Duodenal mucosa (tissue), 2 donors: Measurements from ENCODE around the gene BLVRA.
"Not testable (repeated sequence)": the region's sequence is repeated elsewhere in the genome, so short reads cannot be mapped to it uniquely, and the experiment has no call there.

ENCODE experiments used
- H3K27ac ChIP-seq: one replicate; pipeline ENCODE4 v1.7.0; 2013; ENCODE audit warnings: low read depth, low read length
- H3K27me3 ChIP-seq, 2 donors: one replicate each; pipeline ENCODE4 v1.7.0; 2013; ENCODE audit warnings: low read length in 2 of 2, control low read depth in 1 of 2; ENCODE audit not compliant: insufficient read depth in 2 of 2, control insufficient read depth in 1 of 2
- H3K36me3 ChIP-seq, 2 donors: one replicate each; pipeline ENCODE4 v1.7.0; 2013; ENCODE audit warnings: low read length in 2 of 2, control low read depth in 1 of 2; ENCODE audit not compliant: insufficient read depth in 2 of 2, control insufficient read depth in 1 of 2
- H3K4me1 ChIP-seq, 2 donors: one replicate each; pipeline ENCODE4 v1.7.0; 2013; ENCODE audit warnings: low read length in 2 of 2, control low read depth in 1 of 2; ENCODE audit not compliant: insufficient read depth in 2 of 2, control insufficient read depth in 1 of 2
- H3K4me3 ChIP-seq, 2 donors: one replicate each; pipeline ENCODE4 v1.7.0; 2013; ENCODE audit warnings: low read length in 2 of 2, low read depth in 1 of 2
- H3K9ac ChIP-seq, 2 donors: one replicate each; pipeline ENCODE4 v1.7.0; 2013; ENCODE audit warnings: low read length in 2 of 2, low read depth in 1 of 2
- H3K9me3 ChIP-seq, 2 donors: one replicate each; pipeline ENCODE4 v1.7.0; 2013; ENCODE audit warnings: low read length in 2 of 2, control low read depth in 1 of 2; ENCODE audit not compliant: control insufficient read depth in 1 of 2

Gene BLVRA

DNA sequence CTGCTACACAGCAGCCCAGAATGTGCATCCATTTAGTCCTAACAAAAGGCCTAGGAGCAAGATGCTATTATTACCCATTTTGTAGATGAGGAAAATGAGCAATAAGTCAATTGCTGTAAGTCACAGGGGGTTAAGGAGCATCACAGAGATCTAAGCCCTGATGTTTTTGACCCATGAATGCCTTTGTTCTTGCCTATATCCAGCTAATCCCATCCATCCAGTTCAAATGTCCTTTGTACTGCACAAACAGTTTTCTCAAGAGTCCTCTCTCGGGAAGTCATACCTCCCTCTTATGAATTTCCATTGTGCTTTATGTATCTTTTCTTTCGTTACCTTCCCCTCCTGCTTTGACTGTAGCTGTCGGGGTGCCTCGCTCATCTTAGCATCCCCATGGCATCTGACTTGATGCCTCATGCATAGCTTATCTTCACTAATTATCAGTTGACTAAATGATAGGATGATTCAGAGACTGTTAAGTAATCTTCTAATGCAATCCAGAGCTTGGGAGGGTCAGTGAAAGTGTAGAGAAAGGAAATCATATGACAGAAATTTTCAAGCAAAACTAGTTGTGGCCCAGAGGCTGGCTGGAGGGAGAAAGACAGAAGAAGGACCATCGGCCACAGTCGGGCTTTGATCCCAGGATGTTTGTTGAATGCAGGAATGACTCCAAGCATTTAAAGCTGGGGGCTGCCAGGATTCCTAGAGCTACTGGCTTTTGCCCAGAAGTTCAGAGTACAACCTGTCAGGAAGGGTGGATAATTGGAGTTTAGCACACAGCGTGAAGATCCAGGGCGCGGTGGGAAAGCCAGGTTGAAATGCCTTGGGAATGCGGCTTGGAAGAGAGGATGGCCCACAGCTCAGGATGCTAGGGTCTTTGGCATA is 23.5 kb downstream of the BLVRA start:
- Histone ChIP-seq H3K27ac (no peak overlapping the region), H3K4me1 (peaks cover 12 to 13% of the 10 kb centered on the region in 2 donors), H3K4me3 (no peak overlapping the region), H3K9me3 (no peaks in the 10 kb centered on the region), H3K36me3 (no peaks in the 10 kb centered on the region), H3K27me3 (no peaks in the 10 kb centered on the region), H3K9ac (no peak overlapping the region)

GRCh38 chr7:43782768-43783555 is 24.5 kb downstream of the BLVRA start:
- H3K4me1 ChIP-seq: peaks cover 12 to 13% of the 10 kb centered on the region in 2 donors
- no peaks in the 10 kb centered on the region for H3K9me3 ChIP-seq
- H3K27ac ChIP-seq: no peak overlapping the region
- peaks cover 0 to under 1% of the 10 kb centered on the region in 2 donors for H3K36me3 ChIP-seq
- H3K27me3 ChIP-seq: no peaks in the 10 kb centered on the region
- H3K9ac ChIP-seq: no peak overlapping the region
- H3K4me3 ChIP-seq: no peak overlapping the region

DNA sequence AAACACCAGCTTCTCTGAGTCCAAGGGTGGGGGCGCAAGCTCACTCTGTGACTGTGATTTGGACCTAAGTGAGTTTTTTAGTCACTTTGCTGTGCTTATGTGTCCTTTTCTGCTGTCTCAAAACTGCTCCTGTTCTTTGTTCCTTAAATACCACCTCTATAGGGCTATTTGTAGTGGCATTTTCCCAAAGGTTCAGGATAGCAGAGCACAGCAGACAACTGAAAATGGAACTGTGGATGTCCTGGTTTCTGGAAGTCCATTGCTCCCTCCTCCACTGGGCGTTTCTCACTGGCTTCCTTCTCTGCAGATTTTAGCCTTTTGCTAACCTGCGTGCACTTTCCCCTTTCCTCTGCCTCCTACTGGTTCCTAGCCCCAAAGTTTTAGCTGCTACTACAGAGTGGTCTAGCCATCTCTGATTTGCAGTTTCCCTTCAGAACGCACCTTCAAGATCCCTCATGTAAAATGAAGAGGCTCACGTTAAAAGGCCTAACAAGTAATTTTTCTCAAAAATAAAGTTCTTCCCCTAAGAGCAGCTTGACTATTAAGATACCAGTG is 25.6 kb downstream of the BLVRA start:
- H3K27ac ChIP-seq: no peak overlapping the region
- no peak overlapping the region for H3K4me3 ChIP-seq
- peaks cover 0 to 3% of the 10 kb centered on the region in 2 donors for H3K36me3 ChIP-seq
- no peak overlapping the region for H3K9ac ChIP-seq
- H3K9me3 ChIP-seq: no peaks in the 10 kb centered on the region
- no peaks in the 10 kb centered on the region for H3K27me3 ChIP-seq
- peaks cover 12 to 13% of the 10 kb centered on the region in 2 donors for H3K4me1 ChIP-seq

- not testable (repeated sequence) for H3K27ac ChIP-seq, H3K36me3 ChIP-seq, H3K9me3 ChIP-seq, H3K9ac ChIP-seq, H3K27me3 ChIP-seq, H3K4me3 ChIP-seq
- H3K4me1 ChIP-seq: peaks cover 12 to 13% of the 10 kb centered on the region in 2 donors
These were observed 26.2 kb downstream of the BLVRA start for GRCh38 chr7:43784585-43785087.

DNA sequence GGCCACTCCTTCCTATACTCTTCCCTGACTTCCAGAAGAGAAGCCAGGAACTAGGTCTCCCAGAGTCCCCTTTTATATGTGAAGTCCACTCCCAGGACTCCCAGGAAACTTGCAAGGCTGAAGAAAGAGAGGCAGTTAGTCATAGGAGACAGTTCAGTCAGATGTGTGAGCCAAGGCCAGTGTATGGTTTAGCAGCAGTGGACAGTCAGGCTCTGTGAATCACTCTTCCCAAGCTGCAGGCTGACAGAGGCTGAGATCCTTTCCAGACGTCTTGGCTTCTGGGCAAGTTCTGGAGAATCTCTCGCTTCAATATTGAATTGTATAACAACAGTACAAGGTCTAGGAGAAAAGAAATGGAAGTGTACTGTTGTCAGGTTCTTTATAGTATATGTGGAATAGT is 26.9 kb downstream of the BLVRA start:
- Histone ChIP-seq H3K4me1 (peaks cover 12 to 13% of the 10 kb centered on the region in 2 donors), H3K9me3 (no peaks in the 10 kb centered on the region), H3K4me3 (no peak overlapping the region), H3K27ac (no peak overlapping the region), H3K36me3 (peaks cover 0 to 10% of the 10 kb centered on the region in 2 donors), H3K27me3 (no peaks in the 10 kb centered on the region), H3K9ac (no peak overlapping the region)

- Histone ChIP-seq H3K9ac (no peak overlapping the region), H3K4me1 (peaks cover 12 to 13% of the 10 kb centered on the region in 2 donors), H3K4me3 (no peak overlapping the region), H3K27me3 (no peaks in the 10 kb centered on the region), H3K36me3 (peaks cover 1 to 18% of the 10 kb centered on the region in 2 donors), H3K27ac (no peak overlapping the region), H3K9me3 (no peaks in the 10 kb centered on the region)
These were observed 29.3 kb downstream of the BLVRA start for GRCh38 chr7:43787771-43788170.

GRCh38 chr7:43790006-43790405 is 31.5 kb downstream of the BLVRA start:
- peaks cover 3 to 18% of the 10 kb centered on the region in 2 donors for H3K36me3 ChIP-seq
- peaks cover 2 to 3% of the 10 kb centered on the region in 2 donors for H3K4me1 ChIP-seq
- no peak overlapping the region for H3K4me3 ChIP-seq
- H3K9me3 ChIP-seq: no peaks in the 10 kb centered on the region
- no peak overlapping the region for H3K27ac ChIP-seq
- H3K9ac ChIP-seq: no peak overlapping the region
- no peaks in the 10 kb centered on the region for H3K27me3 ChIP-seq

- Histone ChIP-seq H3K4me3 (no peak overlapping the region), H3K9ac (no peak overlapping the region), H3K27ac (no peak overlapping the region), H3K9me3 (no peaks in the 10 kb centered on the region), H3K36me3 (peaks cover 3 to 18% of the 10 kb centered on the region in 2 donors), H3K4me1 (no peaks in the 10 kb centered on the region), H3K27me3 (no peaks in the 10 kb centered on the region)
These were observed 32.4 kb downstream of the BLVRA start for GRCh38 chr7:43790834-43791233.

DNA sequence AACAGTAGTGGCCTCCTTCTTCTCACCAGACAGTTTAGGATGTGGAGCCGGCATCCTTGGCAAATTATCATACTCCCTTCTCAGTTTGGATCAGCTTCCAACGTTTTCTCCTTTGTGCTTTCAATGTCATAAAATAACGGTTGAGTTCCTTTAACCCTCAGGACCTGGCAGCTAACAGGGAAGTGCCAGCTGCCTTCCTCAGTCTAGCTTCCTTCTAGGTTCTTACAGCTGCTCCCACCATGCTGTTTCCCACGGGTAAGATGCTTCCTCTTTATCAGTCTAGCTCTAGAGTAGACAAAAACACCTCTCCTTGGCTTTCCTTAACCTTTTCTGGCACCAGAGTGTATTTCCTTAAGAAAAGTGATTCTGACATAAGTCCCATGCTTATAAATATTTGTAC is 33.2 kb downstream of the BLVRA start:
- no peaks in the 10 kb centered on the region for H3K27me3 ChIP-seq
- no peak overlapping the region for H3K27ac ChIP-seq
- H3K9ac ChIP-seq: no peak overlapping the region
- no peaks in the 10 kb centered on the region for H3K9me3 ChIP-seq
- peaks cover 3 to 18% of the 10 kb centered on the region in 2 donors for H3K36me3 ChIP-seq
- H3K4me3 ChIP-seq: no peak overlapping the region
- H3K4me1 ChIP-seq: no peaks in the 10 kb centered on the region
